Glomerular endothelial cell (primary cell): ENCODE measurements around the gene ATP6V1E1. TPM values are rescaled to one million over a fixed set of nuclear protein-coding genes. Genes with fewer than 3 reads are reported as not detected.
"Not testable (repeated sequence)": the region's sequence is repeated elsewhere in the genome, so short reads cannot be mapped to it uniquely, and the experiment has no call there.

ENCODE experiments used
- DNase-seq: peaks from one replicate; pipeline ENCODE4 v3.0.0-alpha.2; 2011; ENCODE audit warnings: low read depth, low spot score; ENCODE audit errors: extremely low read depth
- total RNA-seq: library from RNA; depleted of rRNA; stranded (reverse); fragments of >200 nt; gene quantifications from 2 replicates; pipeline ENCODE4 v1.2.3, GENCODE V29; 2015

ATP6V1E1 gene
- total RNA-seq, 1 donor from 2014 or later = 163 TPM

DNA sequence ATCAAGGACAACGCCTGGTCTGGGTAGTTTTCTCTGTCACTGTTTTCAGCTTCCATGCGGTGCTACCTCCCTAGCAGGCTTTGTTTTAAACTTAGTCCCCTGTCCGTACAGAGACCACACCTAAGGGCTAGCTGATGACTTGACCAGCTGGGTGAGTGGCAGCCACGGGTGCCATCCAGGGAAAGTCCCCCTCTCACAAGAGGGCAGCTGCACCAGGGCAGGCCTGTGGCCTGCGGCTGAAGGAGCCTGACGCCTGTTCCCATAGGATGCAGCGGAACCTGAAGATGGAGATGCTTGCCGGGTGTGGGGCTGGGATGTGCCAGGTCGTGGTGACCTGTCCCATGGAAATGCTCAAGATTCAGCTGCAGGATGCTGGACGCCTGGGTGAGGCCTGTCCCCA is 45.4 kb downstream of the ATP6V1E1 start:
- DNase-seq = no peak

DNA sequence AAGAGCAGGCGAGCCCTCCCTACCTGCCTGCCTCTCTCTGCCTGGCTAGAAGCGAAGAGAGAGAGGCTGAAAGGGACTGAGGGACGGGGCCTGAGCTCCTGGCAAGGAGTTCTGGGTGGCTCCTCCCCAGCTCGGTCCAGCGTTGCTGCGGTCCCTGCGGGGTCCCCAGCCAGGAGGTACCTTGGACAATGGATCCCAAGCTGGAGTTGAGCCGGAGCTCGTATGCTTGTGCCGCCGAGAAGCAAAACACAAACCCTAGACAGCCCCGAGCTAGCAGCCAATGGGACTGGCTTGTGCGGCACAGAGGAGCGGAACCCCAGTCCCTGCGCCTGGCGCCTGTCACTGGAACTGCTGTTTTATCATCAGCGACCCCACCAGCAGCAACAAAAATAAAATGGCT is 46.9 kb downstream of the ATP6V1E1 start:
- DNase-seq = no peak

DNA sequence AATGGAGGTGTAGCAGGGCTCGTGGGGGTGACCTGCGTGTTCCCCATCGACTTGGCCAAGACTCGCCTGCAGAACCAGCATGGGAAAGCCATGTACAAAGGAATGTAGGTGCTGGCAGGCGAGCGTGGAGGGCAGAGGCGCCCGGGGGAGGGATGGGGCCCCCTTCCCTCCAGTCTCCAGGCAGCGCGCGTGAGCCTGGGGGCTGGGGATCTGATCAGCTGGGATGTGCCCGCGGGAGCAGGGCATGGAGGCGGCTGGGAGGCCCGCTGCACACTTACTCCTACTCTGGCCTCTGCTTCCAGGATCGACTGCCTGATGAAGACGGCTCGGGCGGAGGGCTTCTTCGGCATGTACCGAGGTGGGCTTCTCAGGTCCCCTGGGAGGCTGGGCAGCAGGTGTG is 47.5 kb downstream of the ATP6V1E1 start:
- no peak for DNase-seq

DNA sequence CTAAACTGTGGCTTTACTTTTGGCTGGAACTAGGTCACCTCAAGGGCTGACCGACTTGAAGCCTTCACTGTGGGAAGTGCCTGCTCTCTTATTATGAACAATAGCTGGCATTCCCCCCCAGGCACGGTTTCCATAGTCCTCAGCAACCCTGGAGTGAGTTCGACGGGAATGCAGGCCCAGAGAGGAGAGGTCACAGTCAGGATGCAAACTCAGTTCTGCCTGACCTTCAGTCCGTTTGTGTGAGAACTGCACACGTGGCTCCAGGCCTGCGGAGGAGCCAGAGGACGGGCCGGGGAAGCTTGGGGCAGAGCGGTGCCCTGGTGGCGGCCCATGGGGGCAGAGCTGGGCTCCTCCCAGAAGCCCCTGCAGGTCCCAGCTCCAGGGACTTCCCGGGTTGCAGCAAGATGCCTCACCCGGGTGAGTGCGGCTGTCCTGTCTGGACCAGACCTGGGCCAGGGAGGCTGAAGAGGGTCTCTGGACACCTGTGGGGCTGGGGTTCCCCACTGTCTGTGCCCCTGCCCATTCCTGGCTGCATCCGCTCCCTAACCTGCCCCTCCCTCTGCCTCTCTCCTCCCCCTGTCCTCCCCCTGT is 48.0 kb downstream of the ATP6V1E1 start:
- no peak for DNase-seq

DNA sequence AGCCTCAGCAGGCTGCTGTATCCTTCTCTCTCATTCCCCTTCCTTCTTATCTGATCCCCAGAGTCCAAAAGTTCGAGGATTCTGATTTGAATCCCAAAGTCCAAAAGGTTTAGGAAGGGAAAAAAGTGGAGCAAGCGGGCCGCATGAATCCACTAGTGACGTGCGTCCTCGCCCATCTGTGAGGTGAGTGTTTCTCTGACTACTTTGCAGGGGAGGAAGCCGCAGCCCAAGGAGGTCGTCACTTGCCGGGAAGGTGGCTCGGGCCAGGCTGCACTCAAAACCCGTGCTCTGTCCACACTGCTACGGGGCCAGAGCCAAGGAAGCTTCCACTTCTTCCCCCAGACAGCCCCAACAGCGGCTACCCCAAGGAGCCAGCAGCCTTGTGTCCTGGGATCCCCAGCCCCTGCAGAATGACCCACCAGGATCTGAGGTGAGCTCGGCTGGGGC is 49.0 kb downstream of the ATP6V1E1 start:
- no peak for DNase-seq

DNA sequence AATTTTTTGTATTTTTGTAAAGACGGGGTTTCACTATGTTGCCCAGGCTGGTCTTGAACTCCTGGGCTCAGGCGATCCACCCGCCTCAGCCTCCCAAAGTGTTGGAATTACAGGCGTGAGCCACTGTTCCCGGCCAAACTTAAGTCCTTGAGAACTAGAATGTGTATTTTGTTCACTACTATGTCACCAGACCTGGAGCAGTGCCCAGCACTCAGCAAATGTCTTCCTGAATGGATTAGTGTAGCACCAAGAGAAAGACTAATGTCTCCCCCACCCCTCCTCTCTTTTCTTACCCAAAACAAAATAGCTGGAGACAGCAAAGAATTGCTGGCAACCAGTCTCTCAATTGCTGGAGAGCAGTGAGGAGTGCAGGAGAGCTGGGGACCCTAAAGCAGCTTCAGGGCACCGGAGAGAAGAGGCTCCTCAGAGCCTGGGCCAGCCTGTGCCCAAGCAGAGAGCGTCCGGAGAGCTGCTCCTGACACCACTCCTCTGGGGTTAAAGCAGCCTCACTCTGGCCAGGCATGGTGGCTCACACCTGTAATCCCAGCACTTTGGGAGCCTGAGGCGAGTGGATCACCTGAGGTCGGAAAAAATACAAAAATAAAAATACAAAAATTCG is 50.3 kb downstream of the ATP6V1E1 start:
- DNase-seq = no peak

DNA sequence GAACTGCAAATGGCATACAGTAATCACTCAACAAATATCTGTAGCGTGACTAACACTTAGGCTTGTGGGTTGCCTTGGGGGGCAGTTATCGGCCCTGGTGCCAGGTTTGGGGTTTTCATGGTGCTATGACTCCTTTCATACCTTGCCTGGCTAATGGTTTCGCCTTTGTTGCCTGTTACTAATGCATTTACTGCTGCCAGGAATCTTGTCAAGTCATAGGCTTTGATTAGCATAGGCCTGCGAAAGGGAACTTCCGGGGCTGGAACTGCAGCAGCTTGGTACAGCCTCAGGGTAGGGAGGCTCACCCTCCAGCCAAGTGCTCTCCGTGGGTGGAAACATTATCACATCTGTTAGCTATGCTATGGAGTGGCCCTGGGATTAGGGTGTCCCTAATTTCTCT is 52.1 kb downstream of the ATP6V1E1 start:
- no peak for DNase-seq

DNA sequence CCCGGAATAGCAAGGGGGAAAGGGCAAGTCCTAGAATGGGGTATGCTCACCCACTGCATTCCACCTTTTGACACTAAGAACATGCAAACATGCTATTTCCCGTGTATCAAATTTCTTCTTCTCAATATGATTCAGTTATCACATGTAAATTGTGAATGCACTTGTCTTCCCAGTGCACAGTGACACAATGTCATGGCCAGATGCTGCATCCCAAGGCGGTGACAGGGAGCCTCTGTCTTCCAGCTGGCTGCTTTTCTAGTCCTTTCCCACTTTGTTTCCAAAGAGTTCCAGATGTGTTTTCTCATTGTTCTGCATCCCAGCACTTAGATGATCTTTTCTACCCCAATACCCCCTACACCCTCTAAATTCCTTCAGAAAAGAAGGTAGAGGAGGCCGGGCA is 52.9 kb downstream of the ATP6V1E1 start:
- DNase-seq = no peak

DNA sequence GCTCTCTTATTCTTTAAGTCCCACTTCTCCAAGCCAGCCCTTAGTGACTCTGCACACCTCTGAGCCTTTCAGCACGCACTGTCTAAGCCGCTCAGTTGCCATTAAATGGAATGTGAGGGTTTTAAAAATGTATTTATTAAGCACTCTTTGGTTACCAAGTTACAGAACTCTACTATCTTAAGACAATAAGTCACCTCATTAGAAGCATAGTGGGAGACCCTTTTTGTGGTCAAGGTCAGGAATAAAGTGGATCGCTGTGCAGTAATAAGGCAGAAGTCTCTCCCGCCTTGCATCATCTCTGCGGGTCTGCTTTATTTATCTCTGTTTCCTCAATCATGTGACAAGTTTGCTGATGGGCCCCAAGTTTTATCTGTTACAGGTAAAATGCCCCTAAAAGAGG is 53.4 kb downstream of the ATP6V1E1 start:
- DNase-seq = no peak

DNA sequence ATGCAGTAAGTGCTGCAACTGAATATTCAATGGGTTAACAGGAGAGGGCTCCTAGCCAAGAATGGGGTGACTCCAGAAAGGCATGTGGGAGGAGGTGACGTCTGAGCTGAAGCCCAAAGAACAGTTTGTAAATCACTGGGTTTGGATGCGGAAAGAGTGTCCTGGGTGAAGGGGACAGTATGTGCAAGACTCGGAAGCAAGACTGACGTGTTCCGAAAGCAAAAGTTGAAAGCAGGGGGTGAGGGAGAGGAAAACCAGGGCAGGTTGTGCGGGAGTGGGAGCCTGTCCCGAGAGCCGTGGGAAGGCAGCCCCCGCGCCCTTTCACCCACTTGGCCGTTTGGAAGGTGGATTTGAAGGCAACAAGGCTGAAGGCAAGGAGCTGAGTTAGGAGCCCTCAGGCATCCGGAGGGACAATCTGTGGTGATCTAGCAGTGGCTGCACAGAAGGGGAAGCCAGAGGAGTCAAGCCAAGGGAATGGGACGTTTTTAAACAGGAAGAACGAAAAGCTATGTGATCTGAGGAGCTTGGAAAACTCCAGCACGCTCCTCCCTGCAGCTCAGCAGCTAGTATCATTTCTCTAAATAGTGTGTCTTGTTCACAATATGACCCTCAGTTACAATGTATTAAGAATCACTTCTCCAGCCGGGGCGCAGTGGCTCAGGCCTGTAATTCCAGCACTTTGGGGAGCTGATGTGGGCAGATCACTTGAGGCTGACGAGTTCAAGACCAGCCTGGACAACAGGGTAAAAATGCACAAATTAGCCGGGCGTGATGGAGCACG is 57.5 kb downstream of the ATP6V1E1 start:
- DNase-seq = no peak

DNA sequence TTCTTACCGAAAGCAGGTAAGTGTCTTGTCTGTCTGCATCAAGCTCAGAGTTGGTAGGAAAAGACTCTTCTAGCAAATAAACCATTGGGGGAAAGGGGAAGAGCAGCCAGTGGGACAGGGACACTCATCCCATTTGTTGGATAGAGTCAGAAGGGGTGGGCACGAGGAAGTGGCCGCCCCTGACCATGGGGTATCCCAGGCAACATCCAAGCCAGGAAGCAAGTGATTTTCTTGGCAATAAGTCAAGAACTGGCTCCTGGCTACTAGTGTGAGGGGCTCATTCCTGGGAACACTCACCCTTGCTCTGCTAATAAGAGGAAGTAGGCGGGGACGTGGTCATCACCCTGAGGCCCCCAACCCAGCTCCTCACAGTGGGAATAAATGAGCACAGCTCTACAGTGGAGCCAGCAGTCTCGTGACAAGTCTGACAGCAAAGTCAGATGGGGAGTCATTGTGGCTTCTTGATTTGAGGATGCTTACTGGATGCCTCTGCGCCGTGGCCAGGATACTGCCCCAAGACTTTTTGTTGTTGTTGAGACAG is 58.5 kb downstream of the ATP6V1E1 start:
- DNase-seq = no peak

DNA sequence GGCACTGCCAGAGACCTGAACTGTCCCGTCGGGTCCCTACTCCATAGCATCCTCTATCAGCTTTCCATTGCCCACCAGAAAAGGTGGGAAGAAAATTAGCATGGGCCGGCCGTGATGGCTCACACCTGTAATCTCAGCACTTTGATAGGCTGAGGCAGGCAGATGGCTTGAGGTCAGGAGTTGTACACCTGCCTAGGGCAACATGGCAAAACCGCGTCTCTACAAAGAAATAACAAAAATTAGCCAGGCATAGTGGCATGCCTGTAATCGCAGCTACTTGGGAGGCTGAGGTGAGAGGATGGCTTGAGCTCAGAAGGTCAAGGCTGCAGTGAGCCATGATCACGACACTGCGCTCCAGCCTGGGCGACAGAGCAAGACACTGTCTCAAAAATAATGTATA is 61.8 kb downstream of the ATP6V1E1 start:
- no peak for DNase-seq

DNA sequence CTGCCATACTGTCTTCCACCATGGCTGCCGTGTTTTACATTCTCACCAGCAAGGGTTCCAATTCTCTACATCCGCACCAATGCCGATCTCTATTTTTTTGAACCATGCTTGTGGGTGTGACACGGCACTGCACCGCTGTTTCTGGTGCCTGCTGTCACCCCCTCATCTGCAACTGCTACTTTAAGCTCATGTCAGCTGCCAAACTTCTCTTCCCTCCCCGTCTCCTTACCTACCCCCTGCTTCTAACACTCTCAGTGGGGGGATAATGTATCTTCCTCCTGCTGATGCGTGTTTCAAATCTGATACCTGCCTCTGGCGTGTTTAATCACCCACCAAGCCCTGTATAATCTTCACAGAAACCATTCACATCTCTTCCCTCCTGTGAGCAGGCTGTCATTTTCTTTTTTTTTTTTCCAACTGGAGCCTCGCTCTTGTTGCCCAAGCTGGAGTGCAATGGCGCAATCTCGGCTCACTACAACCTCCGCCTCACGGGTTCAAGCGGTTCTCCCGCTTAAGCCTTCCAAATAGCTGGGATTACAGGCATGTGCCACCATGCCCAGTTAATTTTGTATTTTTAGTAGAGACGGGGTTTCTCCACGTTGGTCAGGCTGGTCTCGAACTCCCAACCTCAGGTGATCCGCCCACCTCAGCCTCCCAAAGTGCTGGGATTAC is 62.4 kb downstream of the ATP6V1E1 start:
- DNase-seq = not testable (repeated sequence)

DNA sequence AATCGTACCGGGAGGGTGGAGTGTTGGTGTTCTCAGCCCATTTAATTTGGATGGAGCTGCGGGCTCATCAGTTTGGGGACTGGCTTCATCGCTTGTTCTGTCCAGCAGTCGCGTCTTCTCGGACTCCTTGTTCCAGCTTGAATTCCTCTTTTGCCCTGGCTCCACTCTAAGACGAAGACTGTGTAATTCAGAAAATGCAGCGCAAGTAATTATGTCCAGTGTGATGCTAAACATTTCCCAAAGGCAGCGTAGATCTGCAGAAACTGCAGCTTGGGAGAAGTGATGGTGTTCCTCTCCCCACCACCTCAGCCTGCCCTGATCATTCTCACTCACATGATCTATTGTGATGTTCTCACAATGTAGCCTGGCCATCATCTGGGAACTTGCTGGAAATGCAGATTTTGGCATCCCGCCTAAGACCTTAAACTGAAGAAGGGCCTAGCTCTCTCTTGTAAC is 64.6 kb downstream of the ATP6V1E1 start:
- DNase-seq = no peak

DNA sequence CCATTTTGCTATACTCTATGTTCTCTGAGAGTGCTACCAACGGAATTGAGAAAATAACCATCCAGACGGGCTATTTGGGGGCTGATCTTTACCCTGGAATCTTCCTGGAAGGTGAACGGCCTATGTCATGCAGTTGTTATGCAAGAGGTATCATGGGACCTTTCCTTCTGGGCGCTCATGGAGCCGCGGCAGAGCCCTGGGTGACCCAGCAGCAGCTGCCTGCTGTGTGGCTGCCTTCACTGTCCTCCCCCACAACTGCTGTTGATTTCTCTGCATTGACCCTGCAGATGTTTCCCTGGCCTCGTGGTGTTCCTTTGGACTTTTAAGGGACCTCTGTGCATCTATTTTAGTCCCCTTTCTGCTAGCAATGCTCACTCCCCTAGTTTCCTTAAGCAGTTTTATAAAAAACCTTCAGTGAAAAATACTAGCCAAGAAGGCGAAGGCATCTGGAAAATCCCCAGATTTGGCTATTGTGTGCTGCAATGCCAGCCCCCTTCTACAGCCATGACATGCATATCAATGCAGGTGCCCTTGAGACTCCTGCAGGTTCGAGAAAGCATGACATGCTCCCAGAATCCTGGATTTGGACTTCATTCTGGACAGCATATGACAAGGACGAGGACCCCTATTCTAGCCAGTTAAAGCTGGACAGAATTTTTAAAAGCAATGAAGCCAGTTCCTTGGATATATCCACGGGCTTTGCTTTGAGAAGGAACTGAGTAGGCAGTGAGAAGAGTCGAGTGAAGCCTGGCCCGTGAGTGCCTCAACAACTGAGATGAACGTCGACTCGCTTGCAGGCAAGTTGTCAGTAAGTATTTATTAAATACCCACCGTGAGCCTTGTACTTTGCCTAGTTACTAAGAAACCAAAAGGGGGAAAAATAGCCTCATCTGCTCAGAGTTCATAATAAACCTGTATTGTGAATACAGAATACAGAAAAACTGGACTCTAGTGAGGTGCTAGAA is 65.4 kb downstream of the ATP6V1E1 start, which contains the start of gene SLC25A18:
Gene SLC25A18, plus strand, starts transcription at position 593 of the 965 bp plus-strand sequence. CDS start 16,447 bp downstream, outside the sequence.
- DNase-seq = no peak

DNA sequence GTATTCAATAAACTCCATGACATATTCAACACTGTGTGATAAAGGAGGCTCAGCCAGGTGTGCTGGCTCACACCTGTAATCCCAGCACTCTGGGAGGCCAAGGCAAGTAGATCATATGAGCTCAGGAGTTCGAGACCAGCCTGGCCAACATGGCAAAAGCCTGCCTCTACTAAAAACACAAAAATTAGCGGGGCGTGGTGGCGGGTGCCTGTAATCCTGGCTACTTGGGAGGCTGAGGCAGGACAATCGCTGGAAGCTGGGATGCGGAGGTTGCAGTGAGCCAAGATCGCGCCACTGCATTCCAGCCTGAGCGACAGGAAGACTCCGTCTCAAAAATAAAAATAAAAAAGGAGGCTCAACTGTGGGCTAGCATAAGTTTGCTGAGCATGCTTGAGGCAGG is 69.4 kb downstream of the ATP6V1E1 start:
- DNase-seq = no peak

DNA sequence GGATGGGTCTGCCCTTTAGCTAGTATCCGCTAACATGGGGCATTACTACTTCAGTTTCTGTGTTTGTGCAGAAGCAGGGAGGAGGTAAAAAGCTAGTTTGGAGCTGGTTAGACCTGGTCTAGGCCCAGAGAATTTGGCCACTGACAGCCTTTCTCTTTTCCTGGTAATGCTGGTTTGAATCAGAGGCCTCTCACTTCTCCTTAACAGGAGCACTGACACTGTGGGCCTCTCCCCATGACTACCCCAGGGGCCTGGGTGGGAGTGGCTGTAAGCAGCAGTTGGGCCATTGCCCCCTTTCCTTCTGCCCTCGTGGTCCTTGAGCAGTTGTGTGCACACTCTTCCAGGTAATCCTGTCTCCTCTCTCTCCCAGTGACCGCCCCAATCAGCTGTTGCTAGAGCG is 73.7 kb downstream of the ATP6V1E1 start:
- no peak for DNase-seq

DNA sequence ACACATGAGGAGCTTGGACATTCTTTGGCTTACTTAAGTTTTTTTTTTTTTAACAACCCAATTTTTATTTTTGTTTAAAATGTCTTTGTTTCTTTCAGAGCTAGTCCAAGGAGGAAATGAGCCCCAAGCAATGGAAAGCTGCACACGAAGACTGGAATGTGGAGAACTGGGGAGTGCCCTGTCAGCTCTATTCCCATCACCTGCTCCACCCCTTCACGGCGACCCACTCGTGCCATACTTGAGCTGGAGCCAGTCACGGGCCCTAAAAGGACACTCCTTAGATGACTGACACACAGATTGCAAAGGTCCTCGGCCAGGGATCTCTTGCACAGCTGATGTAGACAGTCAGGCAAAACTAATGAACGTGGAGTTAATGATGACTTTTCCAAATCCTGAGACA is 75.8 kb downstream of the ATP6V1E1 start:
- DNase-seq = no peak

DNA sequence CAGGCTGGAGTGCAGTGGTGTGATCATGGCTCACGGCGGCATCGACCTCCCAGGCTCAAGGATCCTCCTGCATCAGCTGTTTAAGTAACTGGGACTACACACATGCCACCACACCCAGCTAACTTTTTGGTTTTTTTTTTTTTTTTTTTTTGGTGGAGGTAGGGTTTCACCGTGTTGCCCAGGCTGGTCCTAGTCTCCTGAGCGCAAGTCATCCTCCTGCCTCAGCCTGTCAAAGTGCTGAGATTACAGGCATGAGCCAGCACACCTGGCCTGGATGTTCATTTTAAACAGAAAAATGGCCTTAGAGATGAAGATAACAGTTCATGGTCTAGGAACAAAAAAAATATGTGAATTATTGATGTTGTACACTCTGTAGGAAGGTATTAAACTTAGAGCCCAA is 78.9 kb downstream of the ATP6V1E1 start:
- no peak for DNase-seq

DNA sequence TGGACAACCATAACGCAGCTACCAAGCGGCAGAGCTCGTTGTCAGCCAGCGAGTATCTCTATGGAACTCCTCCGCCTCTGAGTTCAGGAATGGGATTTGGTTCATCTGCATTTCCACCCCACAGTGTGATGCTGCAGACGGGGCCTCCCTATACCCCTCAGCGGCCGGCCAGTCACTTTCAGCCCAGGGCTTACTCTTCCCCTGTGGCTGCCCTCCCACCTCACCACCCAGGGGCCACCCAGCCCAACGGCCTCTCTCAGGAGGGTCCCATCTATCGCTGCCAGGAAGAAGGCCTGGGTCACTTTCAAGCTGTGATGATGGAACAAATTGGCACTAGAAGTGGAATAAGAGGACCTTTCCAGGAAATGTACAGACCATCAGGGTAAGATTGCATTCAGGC is 79.4 kb downstream of the ATP6V1E1 start:
- no peak for DNase-seq
